Measurements from ENCODE around the gene NPC1.
"Not testable (repeated sequence)": the region's sequence is repeated elsewhere in the genome, so short reads cannot be mapped to it uniquely, and the experiment has no call there.

NPC1 gene

DNA sequence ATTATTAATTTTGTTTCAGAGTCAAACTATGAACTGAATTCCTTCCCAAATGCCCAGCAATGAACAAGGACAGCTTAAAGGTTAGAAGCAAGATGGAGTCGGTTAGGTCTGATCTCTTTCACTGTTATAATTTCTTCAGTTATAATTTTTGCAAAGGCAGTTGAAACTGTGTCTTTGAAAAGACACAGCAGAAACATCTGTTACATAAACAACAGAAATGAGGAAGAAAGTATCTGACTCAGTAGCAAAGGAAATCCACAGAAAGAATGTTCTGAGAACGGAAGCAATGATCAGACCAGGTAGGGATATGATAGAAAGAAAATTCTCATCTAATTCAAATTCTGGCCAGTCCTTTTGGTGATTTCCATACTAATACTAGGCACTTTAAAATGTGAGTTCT, 88.2 kb downstream of the NPC1 start:
- no peak overlapping the region for H3K4me3 ChIP-seq (ENCODE audit: low read depth, low read length)
- TF ChIP-seq, protein P1, sequence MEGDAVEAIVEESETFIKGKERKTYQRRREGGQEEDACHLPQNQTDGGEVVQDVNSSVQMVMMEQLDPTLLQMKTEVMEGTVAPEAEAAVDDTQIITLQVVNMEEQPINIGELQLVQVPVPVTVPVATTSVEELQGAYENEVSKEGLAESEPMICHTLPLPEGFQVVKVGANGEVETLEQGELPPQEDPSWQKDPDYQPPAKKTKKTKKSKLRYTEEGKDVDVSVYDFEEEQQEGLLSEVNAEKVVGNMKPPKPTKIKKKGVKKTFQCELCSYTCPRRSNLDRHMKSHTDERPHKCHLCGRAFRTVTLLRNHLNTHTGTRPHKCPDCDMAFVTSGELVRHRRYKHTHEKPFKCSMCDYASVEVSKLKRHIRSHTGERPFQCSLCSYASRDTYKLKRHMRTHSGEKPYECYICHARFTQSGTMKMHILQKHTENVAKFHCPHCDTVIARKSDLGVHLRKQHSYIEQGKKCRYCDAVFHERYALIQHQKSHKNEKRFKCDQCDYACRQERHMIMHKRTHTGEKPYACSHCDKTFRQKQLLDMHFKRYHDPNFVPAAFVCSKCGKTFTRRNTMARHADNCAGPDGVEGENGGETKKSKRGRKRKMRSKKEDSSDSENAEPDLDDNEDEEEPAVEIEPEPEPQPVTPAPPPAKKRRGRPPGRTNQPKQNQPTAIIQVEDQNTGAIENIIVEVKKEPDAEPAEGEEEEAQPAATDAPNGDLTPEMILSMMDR (IDR thresholded peaks at IDR 0.05; ENCODE audit: low read depth, low read length) = no peak

DNA sequence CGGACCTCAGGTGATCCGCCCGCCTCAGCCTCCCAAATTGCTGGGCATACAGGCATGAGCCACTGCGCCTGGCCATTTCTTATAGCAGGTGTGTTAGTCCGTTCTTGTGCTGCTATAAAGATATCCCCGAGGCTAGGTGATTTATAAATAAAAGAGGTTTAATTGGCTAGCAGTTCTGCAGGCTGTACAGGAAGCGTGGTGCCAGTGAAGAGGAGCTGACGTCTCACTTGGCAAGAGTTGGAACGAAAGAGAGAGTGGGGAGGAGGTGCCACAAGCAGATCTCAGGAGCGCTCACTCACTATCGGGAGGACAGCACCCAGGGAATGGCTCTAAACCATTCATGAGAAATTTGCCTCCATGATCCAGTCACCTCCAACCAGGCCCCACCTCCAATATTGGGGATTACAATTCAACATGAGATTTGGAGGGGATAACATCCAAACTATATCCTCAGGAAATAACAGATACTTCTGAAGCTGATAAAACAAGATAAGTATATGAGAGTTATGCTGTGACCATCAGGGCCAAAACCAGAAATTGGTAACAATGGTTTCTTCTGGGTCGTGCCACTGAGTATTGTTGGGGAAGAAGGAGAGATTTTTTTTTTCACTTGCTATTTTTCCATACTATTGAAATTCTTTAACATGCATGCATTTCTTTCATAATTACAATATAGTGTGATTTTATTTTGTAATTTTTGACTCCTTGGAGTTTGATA, 90.4 kb downstream of the NPC1 start:
- no peak overlapping the region for H3K4me3 ChIP-seq (ENCODE audit: low read depth, low read length)
- TF ChIP-seq, protein P1 (IDR thresholded peaks at IDR 0.05; ENCODE audit: low read depth, low read length) = no peak

DNA sequence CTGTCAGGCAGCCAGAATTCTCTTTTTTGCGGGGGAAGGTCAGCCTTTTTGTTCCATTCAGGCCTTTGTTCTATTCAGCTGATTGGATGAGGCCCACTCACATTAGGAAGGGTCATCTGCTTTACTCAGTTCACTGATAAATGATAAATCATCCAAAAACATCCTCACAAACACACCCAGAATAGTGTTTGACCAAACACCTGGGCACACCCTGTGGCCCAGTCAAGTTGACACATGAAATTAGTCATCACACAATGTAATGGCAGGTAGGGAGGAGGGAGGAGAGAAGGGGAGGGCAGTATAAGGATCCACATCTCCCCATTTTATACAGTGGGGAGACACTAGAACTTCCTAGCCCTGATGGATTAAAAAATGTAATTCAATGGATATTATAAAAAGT, 91.3 kb downstream of the NPC1 start:
- TF ChIP-seq, protein P1 (IDR thresholded peaks at IDR 0.05; ENCODE audit: low read depth, low read length) = no peak
- no peak overlapping the region for H3K4me3 ChIP-seq (ENCODE audit: low read depth, low read length)

DNA sequence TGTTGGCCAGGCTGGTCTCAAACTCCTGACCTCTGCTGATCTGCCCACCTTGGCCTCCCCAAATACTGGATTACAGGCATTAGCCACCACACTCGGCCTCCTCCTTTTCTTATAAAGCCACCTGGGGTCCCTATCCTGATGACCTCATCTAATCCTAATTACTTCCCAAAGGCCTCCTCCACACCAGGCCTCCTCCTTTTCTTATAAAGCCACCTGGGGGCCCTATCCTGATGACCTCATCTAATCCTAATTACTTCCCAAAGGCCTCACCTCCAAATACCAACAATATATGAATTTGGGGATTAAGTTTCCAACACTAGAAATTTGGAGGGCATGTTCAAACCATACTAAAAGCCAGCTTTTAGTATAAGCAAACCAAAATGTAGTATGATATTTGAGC, 92.7 kb downstream of the NPC1 start:
- no peak overlapping the region for H3K4me3 ChIP-seq (ENCODE audit: low read depth, low read length)
- TF ChIP-seq, protein P1 (IDR thresholded peaks at IDR 0.05; ENCODE audit: low read depth, low read length) = no peak

DNA sequence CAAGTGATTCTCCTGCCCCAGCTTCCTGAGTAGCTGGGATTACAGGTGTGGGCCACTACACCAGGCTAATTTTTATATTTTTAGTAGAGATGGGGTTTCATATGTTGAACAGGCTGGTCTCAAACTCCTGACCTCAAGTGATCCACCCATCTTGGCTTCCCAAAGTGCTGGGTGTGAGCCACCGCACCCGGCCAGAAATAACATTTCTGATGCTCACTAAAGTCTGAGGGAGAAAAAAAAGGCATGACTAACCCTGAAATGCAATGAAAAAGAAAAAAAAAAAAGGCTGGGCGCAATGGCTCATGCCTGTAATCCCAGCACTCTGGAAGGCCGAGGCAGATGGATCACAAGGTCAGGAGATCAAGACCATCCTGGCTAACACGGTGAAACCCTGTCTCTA, 96.7 kb downstream of the NPC1 start:
- H3K4me3 ChIP-seq (ENCODE audit: low read depth, low read length) = not testable (repeated sequence)

DNA sequence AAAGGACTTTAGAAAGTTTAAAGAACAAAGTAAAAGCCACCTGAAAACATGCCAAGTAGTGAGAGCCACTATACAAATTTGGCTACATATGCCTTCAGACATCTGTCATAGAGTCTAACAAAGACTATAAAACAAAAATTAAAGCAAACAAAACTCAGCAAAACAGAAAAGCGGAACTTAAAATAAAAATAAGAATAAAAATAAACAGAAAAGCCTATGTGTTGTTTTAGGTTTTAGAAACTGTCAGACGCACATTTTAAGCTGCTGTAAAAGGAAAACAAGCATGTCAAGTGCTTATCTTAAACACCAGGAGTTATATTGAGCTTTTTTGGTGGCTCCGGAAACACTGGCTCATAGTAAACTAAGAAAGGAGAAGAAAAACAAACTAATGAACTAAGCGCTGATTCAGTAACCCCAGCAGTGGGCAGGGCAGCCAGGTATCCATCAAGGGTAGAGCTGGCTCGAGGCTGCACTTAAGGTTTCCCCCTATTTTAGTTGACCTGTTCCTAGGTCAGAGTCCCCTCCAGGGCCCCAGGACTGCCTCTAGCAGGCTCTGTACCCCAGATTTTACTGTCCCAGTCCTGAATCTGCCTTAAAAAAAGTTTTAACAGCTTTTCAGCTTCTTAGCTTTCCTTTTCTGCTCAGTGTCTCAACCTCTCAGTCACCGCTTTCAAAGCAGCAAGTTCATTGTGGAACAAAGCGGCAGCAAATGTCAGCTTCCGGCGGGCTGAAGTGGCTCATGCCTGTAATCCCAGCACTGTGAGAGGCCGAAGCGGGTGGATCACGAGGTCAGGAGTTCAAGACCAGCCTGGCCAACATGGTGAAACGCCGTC, 98.4 kb downstream of the NPC1 start:
- H3K4me3 ChIP-seq (ENCODE audit: low read depth, low read length) = no peak overlapping the region
- TF ChIP-seq, protein P1 (IDR thresholded peaks at IDR 0.05; ENCODE audit: low read depth, low read length) = no peak

DNA sequence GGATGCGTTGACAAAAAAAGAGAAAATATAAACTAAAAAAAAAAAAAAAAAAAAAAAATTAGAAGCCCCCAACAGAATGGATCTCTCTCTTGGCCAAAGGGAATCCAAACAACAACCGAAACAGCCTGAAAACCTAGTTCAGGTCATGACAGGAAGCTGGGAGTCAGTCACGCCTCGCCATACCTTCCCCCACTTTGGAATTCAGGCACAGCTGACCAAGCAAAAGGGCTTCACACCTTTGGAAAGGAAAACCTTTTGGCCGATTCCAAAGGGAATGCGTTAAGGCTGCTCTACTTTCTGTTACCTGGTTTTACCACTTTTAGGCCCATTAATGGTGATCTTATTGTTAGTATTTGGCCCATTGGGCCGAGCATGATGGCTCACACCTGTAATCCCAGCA, 100.9 kb downstream of the NPC1 start:
- no peak overlapping the region for H3K4me3 ChIP-seq (ENCODE audit: low read depth, low read length)
- TF ChIP-seq, protein P1 (IDR thresholded peaks at IDR 0.05; ENCODE audit: low read depth, low read length) = no peak

All from WI38 (cell line).